Measurements from ENCODE around the gene KLHL6.
"Not testable (repeated sequence)": the region's sequence is repeated elsewhere in the genome, so short reads cannot be mapped to it uniquely, and the experiment has no call there.

Gene KLHL6, protein sequence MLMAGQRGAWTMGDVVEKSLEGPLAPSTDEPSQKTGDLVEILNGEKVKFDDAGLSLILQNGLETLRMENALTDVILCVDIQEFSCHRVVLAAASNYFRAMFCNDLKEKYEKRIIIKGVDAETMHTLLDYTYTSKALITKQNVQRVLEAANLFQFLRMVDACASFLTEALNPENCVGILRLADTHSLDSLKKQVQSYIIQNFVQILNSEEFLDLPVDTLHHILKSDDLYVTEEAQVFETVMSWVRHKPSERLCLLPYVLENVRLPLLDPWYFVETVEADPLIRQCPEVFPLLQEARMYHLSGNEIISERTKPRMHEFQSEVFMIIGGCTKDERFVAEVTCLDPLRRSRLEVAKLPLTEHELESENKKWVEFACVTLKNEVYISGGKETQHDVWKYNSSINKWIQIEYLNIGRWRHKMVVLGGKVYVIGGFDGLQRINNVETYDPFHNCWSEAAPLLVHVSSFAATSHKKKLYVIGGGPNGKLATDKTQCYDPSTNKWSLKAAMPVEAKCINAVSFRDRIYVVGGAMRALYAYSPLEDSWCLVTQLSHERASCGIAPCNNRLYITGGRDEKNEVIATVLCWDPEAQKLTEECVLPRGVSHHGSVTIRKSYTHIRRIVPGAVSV

DNA sequence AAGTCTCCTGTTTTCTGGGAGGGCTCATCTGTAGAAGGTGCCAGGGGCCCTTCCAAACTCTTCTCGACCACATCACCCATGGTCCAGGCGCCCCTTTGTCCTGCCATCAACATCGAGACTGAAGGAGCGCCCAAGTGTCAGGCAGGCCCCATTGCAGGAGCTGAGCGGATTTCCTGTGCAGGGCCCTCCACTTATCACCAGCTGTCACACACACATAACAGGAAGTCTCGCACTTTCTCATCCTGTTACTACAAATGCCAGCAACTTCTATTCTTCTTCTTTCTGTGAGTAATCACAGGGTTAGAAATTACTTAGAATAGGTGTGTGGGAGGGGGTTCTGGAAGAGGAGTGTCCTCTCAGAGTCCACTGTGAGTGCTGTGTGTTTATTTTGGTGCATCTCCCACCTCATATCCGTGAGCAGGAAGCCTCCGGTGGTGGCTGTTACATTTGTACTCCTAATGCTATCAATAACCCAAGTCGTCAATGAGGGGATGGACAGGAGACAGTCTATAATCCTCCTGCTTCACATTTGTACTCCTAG, at the start of gene KLHL6:
TSS of gene KLHL6 (minus strand) at position 166 of the 541 bp plus-strand sequence. CDS start at position 113, 53 bp downstream.
- peak; percentile 50 for DNase-seq (ENCODE audit: low read depth)

DNA sequence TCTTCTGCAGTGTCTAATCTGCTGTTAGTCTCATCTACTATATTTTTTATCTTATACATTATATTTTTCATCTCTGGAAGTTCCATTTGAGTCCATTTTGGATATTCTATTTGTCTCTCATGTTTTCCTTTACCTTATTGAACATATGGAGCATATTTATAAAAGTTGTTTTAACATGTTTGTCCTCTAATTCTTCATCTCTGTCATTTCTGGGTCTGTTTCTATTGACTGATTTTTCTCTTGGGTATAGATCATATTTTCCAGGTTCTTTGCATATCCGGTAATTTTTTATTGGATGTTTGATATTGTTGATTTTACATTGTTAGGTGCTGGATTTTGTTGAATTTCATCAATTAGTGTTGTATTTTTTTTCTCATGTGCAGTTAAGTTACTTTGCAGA, 42.5 kb upstream of the KLHL6 start:
- DNase-seq (ENCODE audit: low read depth), result no peak

DNA sequence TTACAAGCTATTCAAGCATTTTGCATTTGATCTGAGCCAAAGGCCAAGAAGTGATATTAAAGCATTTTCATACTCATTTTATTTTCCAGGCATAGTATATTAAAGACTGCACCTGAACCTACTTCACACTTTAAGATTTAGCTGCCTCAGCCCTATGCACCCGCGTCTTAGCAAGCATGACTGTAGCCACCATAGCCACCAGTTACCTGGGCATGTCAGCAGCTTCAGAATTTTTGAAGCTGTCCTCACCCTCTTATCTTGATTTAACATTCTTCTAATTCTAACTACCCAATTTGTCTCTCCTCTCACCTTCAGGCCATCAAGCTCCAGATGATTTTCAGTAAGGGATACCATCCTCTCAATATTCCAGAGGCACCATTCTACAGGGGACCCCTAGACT, 39.1 kb upstream of the KLHL6 start:
- DNase-seq (ENCODE audit: low read depth), result no peak

DNA sequence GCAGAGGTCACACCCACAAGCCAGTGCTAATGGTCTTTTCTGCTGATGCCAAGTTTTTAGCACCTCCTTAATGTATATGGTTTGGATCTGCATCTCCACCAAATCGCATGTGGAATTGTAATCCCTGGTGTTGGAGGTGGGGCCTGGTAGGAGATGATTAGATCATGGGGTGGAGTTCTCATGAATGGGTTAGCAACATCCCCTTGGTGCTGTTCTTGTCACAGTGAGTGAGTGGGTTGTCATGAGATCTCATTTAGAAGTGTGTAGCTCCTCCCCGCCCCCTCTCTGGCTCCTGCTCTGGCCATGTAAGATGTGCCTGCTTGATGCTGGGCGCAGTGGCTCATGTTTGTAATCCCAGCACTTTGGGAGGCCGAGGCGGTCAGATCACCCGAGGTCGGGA, 37.3 kb upstream of the KLHL6 start:
- no peak for DNase-seq (ENCODE audit: low read depth)

DNA sequence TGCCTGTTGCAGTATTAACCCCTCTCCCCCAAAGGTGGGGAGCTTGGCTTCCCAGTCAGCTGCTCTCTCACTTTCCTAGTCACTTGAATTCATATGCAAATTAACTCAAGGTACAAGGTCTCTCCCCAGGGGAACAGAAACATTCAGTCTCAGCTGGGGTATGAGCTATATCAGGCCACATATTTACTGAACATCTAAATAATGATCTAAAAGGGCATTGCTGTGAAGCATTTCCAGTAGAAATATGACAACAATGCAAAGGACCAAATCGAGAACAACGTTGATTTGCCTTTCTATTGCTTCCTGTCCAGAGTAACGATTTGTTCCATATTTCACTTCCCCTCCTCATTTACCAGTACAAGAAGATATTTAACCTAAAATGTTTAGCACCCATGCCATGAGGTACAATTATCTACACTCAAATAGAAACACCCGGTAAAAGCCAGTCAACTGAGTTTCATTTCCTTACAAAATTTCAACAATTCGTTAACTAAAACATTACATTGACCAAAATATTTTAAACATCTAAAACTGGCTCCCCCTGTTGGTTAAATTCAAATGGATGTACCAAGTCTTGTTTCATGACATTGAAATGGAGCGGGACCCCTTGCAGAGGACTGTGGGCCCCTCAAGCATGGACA, 36.5 kb upstream of the KLHL6 start:
- no peak for DNase-seq (ENCODE audit: low read depth)

DNA sequence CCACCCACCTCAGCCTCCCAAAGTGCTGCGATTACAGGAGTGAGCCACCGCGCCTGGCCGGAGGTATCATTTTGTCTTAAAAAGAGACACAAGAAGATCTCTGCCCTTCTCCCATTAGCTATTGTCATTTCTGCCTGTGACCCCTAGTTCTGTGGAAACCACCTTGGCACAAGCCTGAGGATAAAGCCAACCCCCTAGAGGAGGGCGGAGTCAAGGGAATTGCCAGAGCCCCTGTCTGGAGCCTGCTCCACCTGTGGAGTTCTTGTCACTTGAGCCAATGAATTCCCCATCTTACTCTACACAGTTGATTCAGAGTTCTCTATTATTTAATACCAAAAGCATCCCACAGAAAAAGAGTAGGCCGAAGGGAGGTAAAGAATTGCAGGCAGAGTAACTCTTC, 34.9 kb upstream of the KLHL6 start:
- no peak for DNase-seq (ENCODE audit: low read depth)

DNA sequence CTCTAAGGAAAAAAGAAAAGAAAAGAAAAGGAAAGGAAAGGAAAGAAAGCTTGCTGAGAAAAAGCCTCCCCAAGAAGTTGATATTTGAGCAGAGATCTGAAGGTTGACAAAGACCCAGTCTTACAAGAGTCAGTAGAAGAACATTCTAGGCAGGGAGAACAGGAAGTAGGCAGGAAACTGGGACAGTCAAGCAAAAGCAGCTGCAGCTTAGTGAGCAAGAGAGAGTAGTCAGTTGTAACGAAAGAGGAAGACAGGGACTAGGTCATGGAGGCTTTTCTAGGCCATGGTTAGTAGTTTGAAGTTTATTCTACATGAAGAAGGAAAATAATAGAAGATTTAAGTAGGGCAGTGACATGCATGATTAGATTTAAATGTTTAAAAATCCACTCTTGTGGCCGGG, 31.8 kb upstream of the KLHL6 start:
- no peak for DNase-seq (ENCODE audit: low read depth)

DNA sequence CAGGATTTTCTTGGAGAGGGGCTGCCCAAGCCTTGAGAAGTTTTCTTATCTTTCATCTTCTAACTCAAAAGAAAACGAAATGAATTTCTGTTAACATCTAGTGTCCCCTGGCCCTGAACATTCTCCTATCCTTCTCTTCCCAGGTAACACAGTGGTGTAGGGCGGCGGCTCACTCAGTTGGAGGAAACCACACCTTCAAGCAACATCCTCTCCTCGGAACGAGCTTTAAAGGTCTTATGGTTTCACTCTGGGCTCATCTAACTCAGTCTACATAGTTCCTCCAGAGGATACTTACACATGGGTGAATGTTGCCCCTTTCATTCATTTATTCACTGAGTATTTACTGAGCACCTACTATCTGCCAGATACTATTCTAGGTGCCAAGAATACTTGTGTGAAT, 31.0 kb upstream of the KLHL6 start:
- no peak for DNase-seq (ENCODE audit: low read depth)

DNA sequence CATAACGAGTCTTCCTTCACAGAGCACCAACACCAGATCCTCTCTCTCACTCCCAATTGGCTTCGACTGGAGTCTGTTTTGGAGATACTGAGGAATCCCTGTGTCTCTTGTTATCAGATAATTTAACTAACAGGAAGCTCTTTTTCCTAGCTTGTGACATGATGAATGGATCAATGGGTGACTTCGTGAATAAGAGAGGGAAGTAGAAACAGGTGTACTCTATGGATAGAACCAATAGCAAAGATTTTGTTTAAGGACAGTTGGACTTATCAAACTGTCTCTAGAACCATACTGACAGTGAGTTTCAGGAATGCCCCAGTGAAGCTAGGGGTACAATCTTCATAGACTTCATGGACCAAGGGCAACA, 29.4 kb upstream of the KLHL6 start:
- no peak for DNase-seq (ENCODE audit: low read depth)

DNA sequence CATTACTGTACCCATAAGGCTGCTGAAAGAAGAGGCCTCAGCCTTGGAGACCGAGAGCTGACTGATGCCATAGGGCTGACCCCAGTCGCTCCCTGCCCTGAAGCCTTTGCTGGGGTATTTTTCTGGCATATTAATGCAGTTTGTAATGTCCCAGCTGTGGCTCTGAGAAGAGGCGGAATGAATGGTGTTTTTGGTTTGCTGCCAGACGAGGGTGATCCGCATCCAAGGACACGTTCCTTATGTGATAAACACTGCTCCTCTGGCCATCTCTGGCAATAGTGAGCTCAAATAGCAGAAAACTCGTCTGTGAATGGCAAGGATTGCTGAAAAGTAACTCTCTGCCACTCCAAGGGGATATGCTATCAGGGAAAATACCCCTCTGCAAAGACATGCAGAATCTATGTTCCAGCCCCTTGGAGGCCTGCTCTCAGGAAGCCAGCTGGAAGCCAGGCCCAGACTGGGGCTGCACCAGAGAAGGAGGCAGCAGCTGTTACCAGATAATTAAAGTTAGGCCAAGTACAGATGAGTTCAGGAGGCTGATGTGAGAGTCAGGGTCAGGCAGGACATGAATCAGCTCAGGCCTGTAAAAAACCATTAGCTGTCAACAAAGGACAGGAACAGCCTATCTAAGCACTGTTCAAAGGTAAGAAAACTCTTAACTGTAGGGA, 28.9 kb upstream of the KLHL6 start:
- no peak for DNase-seq (ENCODE audit: low read depth)

DNA sequence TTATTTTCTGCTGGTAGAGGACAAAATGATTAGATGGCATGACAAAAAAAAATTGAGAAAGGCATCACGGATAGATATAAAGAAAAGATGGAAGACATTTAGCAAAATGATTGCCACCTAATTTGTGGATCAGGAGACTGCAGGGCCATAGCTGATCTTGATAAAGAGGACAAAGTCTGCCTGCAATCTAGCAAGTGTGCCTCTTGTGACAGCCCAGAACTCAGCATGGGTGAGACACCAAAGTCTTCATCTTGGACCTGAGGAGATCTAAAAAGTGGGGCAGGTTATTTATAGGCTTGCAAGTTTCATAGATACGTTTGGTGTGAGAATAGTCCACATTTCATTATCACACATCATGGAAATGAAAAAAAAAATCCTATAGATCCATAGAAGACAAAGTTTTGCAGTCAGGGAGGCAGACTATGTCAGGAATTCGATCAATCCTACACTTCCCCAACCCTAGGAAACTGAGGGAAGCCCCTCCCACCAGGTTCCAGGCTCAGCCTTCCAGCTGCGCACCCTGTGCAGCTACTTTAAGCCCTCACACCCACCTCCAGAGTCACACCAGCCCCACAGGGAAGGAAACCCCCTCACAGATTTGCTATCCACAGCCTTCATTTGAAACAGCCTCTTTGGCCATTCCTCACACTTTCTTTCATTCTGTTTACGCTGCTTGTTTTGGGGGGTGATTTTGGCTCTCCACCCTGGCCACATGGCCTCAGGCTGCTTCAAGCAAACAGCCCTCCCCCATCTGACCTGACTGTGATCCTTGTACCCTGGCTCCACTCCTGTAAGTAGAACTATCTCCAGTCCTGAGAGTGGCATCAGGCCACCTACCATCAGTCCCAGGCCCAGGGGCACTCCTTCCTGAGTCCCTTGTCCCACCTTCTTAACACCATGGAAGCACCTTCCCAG, 28.1 kb upstream of the KLHL6 start:
- no peak for DNase-seq (ENCODE audit: low read depth)

DNA sequence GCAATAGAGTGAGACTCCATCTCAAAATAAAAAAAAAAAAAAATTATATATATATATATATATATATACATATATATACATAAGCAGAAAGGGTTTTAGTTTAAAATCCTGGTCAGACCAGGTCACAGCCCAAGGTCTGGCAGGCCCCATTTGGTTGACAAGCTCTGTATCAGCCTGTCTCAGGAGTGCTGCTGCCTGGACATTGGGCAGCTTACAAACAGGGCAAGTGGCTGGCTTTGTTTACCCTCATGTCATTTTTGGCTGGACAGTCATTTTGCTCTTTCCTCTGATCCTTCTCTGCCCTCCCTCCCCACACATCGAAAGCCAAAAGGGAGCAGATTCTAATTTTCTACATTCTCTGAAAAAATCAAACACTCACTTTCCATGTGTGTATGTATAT, 26.7 kb upstream of the KLHL6 start:
- no peak for DNase-seq (ENCODE audit: low read depth)

DNA sequence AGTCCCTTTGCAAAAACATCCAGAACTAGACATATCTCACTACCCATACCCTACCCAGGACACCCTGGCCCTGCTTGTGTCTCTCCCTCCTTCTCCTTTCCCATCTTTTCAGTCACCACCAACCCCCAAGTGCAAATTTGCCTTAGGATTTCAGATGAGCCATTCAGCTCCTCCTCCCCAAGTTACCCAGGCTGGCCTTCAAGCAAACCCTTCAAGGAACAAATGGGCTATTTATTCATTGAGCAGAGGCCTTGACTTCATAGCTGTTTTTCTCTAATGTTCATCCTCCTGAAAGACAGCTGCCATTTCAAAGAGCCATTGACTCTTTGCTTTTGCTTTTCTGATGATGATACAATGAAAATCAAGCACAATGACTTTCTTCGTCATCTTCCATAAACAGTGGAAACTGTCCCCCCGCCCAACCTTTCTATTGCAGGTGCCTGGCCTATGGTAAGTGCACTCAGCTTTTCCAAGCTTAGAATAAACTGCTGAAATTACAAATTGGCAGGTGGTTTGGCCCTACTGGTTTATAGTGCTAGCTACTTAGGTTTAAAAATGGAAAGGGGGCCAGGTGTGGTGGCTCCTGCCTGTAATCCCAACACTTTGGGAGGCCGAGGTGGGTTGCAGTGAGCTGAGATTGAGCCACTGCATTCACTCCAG, 26.1 kb upstream of the KLHL6 start:
- no peak for DNase-seq (ENCODE audit: low read depth)

DNA sequence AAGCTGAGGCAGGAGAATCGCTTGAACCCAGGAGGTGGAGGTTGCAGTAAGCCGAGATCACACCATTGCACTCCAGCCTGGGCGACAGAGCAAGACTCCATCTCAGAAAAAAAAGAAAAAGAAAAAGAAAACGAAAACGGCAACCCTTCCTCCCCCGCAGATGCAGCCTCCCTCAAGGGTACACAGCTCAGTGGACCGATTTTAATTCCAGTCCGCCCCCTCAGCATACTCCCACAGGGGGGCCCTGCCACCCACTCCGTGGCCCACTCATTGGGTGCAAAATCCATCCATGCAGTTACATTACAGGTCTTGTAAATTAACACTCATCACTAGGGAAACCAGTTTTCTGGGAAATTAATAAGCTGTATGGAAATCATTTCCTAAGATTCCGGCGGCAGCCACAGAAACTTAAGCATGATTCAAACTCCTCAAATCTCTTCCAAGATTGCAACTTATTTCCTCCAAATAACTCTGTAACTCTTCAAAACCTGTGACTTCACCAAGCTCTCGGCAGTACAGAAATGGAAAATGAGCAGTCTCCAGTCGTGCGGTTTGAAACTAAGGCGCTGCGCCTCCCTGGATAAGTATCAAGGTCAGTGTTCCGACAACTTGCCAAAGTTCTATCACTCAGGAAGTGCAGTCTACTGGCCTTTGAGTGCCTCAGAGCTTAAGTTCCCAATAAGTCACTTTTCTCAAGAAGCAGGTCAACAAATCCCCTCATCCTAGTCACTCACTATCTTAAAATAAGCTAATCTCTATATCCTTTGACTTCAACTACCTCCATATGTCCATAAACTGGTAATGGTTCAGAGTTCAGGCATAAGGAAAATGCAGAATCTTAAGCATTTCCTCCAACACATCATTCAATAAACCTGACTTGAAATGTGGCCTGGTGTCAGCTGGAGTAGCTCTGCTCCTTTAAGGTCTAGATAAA, 24.7 kb upstream of the KLHL6 start:
- DNase-seq (ENCODE audit: low read depth), result no peak

DNA sequence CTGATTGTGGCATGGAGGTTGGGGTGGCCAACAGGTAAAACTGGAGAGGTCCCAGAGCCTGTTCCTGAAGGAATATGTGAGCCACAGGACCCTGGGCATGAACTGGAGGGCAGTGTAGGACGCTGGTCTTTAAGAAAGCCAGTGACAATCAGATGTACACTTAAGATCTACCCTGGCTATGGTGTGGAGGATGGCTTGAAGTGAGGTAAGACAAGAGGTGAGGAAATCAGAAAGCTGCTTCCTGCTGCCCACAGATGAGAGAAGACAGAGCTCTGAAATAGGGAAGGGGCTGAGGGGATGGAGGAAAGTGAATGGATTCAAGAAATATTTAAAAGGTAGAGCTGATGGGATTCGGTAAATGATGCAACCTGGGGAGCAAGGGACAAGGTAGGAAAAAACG, 22.7 kb upstream of the KLHL6 start:
- DNase-seq (ENCODE audit: low read depth), result no peak

DNA sequence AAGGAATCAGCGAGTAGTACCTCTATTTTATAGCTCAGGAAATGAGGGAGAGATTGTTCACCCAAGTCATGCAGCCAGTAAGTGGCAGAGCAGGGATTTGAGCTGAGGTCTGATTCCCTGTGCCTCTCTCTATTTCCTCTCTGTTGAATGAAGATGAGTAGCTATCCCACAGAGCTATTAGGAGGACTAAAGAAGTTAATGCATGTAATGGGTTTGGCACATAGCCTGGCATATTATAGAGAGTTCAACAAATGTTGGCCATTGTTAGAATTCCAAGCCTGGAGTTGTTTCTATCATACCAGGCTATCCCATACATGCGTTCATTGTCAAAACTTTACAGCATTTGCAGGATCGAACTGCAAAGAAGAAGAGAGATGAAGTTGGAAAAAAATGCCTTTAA, 21.8 kb upstream of the KLHL6 start:
- no peak for DNase-seq (ENCODE audit: low read depth)

DNA sequence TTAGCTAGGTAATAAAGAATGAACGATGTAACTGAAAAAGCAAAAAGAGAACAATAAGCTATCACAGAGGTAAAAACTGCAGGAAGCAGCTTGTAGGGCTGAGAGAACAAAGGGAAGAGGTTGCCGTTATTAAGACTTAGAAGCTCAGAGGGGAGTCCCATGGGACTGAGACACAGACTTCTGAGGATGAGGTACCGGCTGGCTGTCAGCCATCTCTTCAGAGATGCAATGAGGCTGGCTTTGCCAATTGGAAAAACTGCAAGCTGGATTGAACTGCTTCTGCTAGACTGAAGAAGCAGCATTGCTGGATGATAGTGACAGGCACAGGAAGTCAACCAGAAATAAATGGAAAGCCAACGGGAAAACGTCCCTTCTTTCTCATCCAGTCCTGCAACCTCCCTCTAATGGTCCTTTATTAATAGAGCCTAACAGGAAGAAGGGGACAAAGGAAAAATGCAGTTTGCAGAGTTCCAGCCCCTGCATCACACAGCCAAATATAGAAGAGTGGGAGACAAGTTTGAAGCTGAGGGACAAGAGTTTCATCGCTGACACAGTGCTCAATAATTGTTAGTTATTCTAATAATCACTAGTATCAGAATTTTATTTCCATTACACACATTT, 21.1 kb upstream of the KLHL6 start:
- no peak for DNase-seq (ENCODE audit: low read depth)

DNA sequence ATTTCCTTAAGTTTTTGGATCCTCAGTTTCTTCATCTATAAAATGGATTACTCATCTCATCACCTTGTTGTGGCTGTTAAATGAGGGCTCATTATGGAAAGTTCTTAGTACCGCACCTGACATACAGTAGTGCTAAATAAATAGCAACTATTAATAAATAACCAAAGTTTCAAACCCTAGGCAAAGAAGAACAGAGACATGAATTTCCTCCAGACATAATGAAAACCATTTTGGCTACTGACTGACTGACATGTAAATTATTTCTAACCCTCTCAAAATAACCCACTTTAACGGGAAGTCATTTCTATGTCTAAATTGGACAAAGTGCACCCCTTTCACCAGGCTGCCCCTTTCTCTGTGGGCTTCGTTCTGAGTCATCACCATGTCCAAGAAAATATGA, 17.4 kb upstream of the KLHL6 start:
- no peak for DNase-seq (ENCODE audit: low read depth)

DNA sequence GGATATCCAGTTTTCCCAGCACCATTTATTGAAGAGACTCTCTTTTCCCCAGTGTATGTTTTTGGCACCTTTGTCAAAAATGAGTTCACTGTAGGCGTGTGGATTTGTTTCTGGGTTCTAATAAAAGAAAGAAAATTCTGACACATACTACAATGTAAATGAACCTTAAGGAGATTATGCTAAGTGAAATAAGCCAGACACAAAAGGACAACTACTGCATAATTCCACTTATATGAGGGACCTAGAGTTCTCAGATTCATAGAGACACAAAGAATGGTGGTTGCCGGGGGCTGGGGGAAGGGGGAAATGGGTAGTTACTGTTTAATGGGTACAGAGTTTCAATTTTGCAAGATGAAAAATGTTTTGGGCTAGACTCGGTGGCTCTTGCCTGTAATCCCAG, 14.7 kb upstream of the KLHL6 start:
- not testable (repeated sequence) for DNase-seq (ENCODE audit: low read depth)
